GM12874 (cell line): ENCODE results near the gene DZIP3.

ENCODE experiments used
- CTCF ChIP-seq: IDR thresholded peaks from 2 replicates; pipeline ENCODE4 v1.5.1; 2011; ENCODE audit warnings: low read depth, mild to moderate bottlenecking, control low read depth, low read length, moderate library complexity; ENCODE audit not compliant: insufficient read depth

DZIP3 gene

GRCh38 chr3:108554913-108555571, 34.5 kb upstream of the DZIP3 start:
- TF ChIP-seq CTCF = no peak

GRCh38 chr3:108555966-108556581, 33.4 kb upstream of the DZIP3 start:
- no peak for TF ChIP-seq CTCF

GRCh38 chr3:108562565-108562964, 27.0 kb upstream of the DZIP3 start:
- no peak for TF ChIP-seq CTCF

- TF ChIP-seq CTCF = no peak
These were observed 25.0 kb upstream of the DZIP3 start for GRCh38 chr3:108564564-108564963.

GRCh38 chr3:108565506-108565905, 24.0 kb upstream of the DZIP3 start:
- TF ChIP-seq CTCF = no peak

GRCh38 chr3:108566599-108566998, 22.9 kb upstream of the DZIP3 start:
- no peak for TF ChIP-seq CTCF

GRCh38 chr3:108569336-108569735, 20.2 kb upstream of the DZIP3 start:
- TF ChIP-seq CTCF = no peak
